ENCODE results near the gene PLCXD1.

- no peak for TF ChIP-seq CTCF (IDR thresholded peaks at IDR 0.05)
- no peak for TF ChIP-seq POLR2AphosphoS5 (IDR thresholded peaks at IDR 0.05)
- TF ChIP-seq POLR2A (IDR thresholded peaks at IDR 0.05; ENCODE audit: low read depth), result no peak
Observed at GRCh38 chrX:252957-253291, 28.3 kb upstream of the PLCXD1 start.
